ENCODE results near the gene TTC27.

TTC27 gene

GRCh38 chr2:32622570-32623310 lies 5.1 kb upstream of the TTC27 start:
- TF ChIP-seq CTCF (IDR thresholded peaks at IDR 0.05) = no peak

GRCh38 chr2:32623311-32623706 lies 4.5 kb upstream of the TTC27 start:
- no peak for TF ChIP-seq CTCF (IDR thresholded peaks at IDR 0.05)

GRCh38 chr2:32624812-32625211 lies 3.0 kb upstream of the TTC27 start:
- no peak for TF ChIP-seq CTCF (IDR thresholded peaks at IDR 0.05)

GRCh38 chr2:32626639-32627221 lies 1.1 kb upstream of the TTC27 start:
- TF ChIP-seq CTCF (IDR thresholded peaks at IDR 0.05) = no peak

DNA sequence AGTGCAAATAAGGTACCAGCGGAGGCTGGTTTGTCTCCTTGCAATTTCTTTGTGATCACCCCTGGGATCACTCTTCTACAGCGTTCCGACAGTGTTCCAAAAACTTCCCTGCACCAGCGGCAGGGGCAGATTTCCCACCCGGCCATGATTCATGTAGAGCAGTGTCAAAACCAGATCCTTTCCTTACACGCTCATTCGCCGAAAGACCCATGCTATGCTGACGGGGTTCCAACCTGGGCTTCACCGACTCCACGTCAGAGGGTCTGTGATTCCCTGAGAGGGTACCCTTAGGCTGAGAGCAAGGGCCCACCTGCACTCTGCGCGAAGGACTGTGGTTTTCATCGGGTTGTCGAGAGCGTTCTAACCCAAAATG lies 423 bp upstream of the TTC27 start:
- TF ChIP-seq CTCF (IDR thresholded peaks at IDR 0.05) = no peak

DNA sequence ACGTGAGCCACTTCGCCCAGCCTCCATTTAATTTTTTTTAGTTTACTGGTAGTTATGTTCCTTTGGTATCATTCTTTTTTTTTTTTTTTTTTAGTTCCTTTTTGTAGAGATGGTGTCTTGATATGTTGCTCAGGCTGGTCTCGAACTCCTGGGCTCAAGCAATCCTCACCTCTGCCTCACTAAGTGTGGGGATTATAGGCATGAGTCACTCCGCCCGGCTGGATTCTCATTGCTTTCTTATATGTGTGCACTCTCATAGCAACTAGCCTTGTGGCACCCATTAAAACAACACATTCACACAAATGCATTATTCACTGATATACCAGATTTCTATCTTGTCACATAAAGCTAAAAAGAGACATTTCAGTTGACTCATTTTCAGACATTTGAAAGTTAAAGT lies 4.2 kb downstream of the TTC27 start:
- TF ChIP-seq CTCF (IDR thresholded peaks at IDR 0.05) = no peak

GRCh38 chr2:32633040-32633439 lies 5.2 kb downstream of the TTC27 start:
- TF ChIP-seq CTCF (IDR thresholded peaks at IDR 0.05) = no peak
